Measurements from ENCODE around the gene PTK7. TPM values are rescaled to one million over a fixed set of nuclear protein-coding genes. Genes with fewer than 3 reads are reported as not detected.

Gene PTK7
- total RNA-seq, 1 experiment from 2014 or later, result 48.1 TPM

DNA sequence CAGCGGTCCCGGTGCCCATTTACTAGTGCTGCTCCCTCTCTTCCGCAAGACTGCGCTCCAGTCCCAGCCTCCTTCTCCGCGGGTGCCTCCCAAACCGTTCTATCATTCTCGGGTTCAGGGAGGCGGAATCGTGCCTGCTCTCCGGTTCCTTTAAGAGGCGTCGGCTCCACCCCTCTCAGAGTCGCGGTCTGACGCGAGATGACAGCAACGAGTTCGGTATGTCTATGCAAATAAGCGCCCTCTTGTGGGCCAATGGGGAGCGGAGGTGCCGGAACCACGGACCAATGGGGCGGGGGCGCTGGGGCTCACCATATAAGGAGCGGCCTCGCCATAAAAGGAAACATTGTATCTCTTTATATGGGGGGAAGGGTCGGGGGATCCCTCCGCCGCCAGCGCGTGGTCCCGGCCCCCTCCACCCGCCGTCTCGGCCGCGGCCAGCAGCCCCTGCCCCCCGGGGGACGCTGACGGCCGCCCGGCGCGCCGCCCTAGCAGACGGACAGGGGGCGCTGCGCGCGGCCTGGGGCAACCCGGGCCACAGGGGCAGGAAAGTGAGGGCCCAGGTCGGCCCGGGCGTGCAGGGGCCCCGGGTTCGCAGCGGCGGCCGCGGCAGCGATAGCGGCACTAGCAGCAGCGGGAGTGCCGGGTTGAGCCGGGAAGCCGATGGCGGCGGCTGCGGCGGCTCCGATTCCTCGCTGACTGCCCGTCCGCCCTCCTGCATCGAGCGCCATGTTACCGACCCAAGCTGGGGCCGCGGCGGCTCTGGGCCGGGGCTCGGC is 95.0 kb downstream of the PTK7 start, which contains the start of gene SRF:
Gene SRF, plus strand, starts transcription at position 339 of the 776 bp plus-strand sequence. Its CDS starts 388 bp downstream, at position 727.
- peaks cover 37% of the 10 kb centered on the region for H3K79me2 ChIP-seq (ENCODE audit: low read length)
- TF ChIP-seq EZH2 (IDR thresholded peaks at IDR 0.05; ENCODE audit: low read length, unreplicated experiment), result no peak
- TF ChIP-seq, protein P1, sequence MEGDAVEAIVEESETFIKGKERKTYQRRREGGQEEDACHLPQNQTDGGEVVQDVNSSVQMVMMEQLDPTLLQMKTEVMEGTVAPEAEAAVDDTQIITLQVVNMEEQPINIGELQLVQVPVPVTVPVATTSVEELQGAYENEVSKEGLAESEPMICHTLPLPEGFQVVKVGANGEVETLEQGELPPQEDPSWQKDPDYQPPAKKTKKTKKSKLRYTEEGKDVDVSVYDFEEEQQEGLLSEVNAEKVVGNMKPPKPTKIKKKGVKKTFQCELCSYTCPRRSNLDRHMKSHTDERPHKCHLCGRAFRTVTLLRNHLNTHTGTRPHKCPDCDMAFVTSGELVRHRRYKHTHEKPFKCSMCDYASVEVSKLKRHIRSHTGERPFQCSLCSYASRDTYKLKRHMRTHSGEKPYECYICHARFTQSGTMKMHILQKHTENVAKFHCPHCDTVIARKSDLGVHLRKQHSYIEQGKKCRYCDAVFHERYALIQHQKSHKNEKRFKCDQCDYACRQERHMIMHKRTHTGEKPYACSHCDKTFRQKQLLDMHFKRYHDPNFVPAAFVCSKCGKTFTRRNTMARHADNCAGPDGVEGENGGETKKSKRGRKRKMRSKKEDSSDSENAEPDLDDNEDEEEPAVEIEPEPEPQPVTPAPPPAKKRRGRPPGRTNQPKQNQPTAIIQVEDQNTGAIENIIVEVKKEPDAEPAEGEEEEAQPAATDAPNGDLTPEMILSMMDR (conservative IDR thresholded peaks at IDR 0.05; ENCODE audit: low read depth, low read length), result peak; percentile 56
- intact Hi-C loops (cut with micrococcal nuclease), result loop anchor here (1.0 to 2.0 kb wide), 2 partner anchors 20 to 112 kb away; partner anchors contain the start of genes KLC4 and MRPL2
- DNase-seq (peak; percentile 99), ATAC-seq (peak; percentile 71)
- ChIA-PET POLR2A (ENCODE audit: unreplicated experiment) (interaction anchor here (0.7 kb wide), 1 partner anchor 360 kb away, joined by 5 read pairs; no protein-coding TSS in a partner anchor), CTCF (no interaction called here)
- peak within 1 kb of the TSS; percentile 84 for H3K9ac ChIP-seq (ENCODE audit: low read length)
- H3K9me2 ChIP-seq (replicated peaks; ENCODE audit: low read length), result no peaks in the 10 kb centered on the region
- peak within 1 kb of the TSS; percentile 86 for H3K4me2 ChIP-seq (ENCODE audit: low read length)
- no TSS peak for BruUV-seq (replicated peaks)
- peaks cover 10% of the 10 kb centered on the region; the same call in 1 of the 2 replicates for H3K36me3 ChIP-seq (ENCODE audit: low read depth, low read length)
- H4K20me1 ChIP-seq (ENCODE audit: low read length), result peaks cover 11% of the 10 kb centered on the region
- H3K9me3 ChIP-seq (ENCODE audit: low read length), result no peaks in the 10 kb centered on the region
- no peaks in the 10 kb centered on the region for H3F3A ChIP-seq (ENCODE audit: low read length, unreplicated experiment)
- H3K27me3 ChIP-seq (ENCODE audit: low read length), result no peaks in the 10 kb centered on the region
- H3K27ac ChIP-seq (ENCODE audit: low read length), result peak within 1 kb of the TSS; percentile 48
- peak within 1 kb of the TSS; percentile 97 for H2AFZ ChIP-seq (ENCODE audit: low read length)
- peak within 1 kb of the TSS; percentile 94 for H3K4me3 ChIP-seq (ENCODE audit: low read length)
- peaks cover 29% of the 10 kb centered on the region for H3K4me1 ChIP-seq (ENCODE audit: insufficient read depth, low read length)

DNA sequence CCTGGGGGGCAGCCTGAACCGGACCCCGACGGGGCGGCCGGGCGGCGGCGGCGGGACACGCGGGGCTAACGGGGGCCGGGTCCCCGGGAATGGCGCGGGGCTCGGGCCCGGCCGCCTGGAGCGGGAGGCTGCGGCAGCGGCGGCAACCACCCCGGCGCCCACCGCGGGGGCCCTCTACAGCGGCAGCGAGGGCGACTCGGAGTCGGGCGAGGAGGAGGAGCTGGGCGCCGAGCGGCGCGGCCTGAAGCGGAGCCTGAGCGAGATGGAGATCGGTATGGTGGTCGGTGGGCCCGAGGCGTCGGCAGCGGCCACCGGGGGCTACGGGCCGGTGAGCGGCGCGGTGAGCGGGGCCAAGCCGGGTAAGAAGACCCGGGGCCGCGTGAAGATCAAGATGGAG is 95.6 kb downstream of the PTK7 start:
- ATAC-seq, result peak; percentile 0
- intact Hi-C loops (cut with micrococcal nuclease), result loop anchor here (1.0 to 2.0 kb wide), 2 partner anchors 21 to 112 kb away; partner anchors contain the start of genes KLC4 and MRPL2
- Histone ChIP-seq H3F3A (ENCODE audit: low read length, unreplicated experiment) (no peaks in the 10 kb centered on the region), H3K27me3 (ENCODE audit: low read length) (no peaks in the 10 kb centered on the region), H3K27ac (ENCODE audit: low read length) (no peak overlapping the region), H3K4me2 (ENCODE audit: low read length) (peak overlapping the region; percentile 86), H3K9me2 (replicated peaks; ENCODE audit: low read length) (no peaks in the 10 kb centered on the region), H3K4me3 (ENCODE audit: low read length) (peak overlapping the region; percentile 94), H2AFZ (ENCODE audit: low read length) (peak overlapping the region; percentile 62), H3K36me3 (ENCODE audit: low read depth, low read length) (peaks cover 16% of the 10 kb centered on the region), H3K4me1 (ENCODE audit: insufficient read depth, low read length) (peaks cover 29% of the 10 kb centered on the region), H3K79me2 (ENCODE audit: low read length) (peaks cover 38% of the 10 kb centered on the region), H4K20me1 (ENCODE audit: low read length) (peaks cover 11% of the 10 kb centered on the region), H3K9me3 (ENCODE audit: low read length) (no peaks in the 10 kb centered on the region), H3K9ac (ENCODE audit: low read length) (peak overlapping the region; percentile 84)
- no TSS peak for BruUV-seq (replicated peaks)
- DNase-seq, result no peak
- ChIA-PET CTCF (no interaction called here), POLR2A (ENCODE audit: unreplicated experiment) (no interaction called here)
- TF ChIP-seq EZH2 (IDR thresholded peaks at IDR 0.05; ENCODE audit: low read length, unreplicated experiment), result no peak
- TF ChIP-seq EZH2phosphoT487 (IDR thresholded peaks at IDR 0.05; ENCODE audit: borderline replicate concordance, low read length), result no peak
- TF ChIP-seq, protein P1 (conservative IDR thresholded peaks at IDR 0.05; ENCODE audit: low read depth, low read length), result no peak
